ENCODE results near the gene TMEM106B. TPM values are rescaled to one million over a fixed set of nuclear protein-coding genes. Genes with fewer than 3 reads are reported as not detected.

The TMEM106B gene
- total RNA-seq, 1 donor from 2014 or later: 19.4 TPM

GRCh38 chr7:12244694-12245093 lies 33.6 kb downstream of the TMEM106B start:
- DNase-seq: no peak
- no peaks in the 10 kb centered on the region for H3K4me1 Mint-ChIP-seq (ENCODE audit: low read depth, unreplicated experiment)
- H3K36me3 Mint-ChIP-seq (ENCODE audit: unreplicated experiment): no peaks in the 10 kb centered on the region
- no peak overlapping the region for H3K4me3 Mint-ChIP-seq (ENCODE audit: unreplicated experiment)
- H3K27me3 Mint-ChIP-seq (ENCODE audit: unreplicated experiment): no peaks in the 10 kb centered on the region
- H3K27ac Mint-ChIP-seq (ENCODE audit: unreplicated experiment): no peak overlapping the region
- H3K9me3 Mint-ChIP-seq (ENCODE audit: unreplicated experiment): peaks cover 2% of the 10 kb centered on the region
- no peak for TF ChIP-seq CTCF (IDR thresholded peaks at IDR 0.05; ENCODE audit: partially characterized antibody, unreplicated experiment)

- peaks cover 3% of the 10 kb centered on the region for H3K9me3 Mint-ChIP-seq (ENCODE audit: unreplicated experiment)
- H3K36me3 Mint-ChIP-seq (ENCODE audit: unreplicated experiment): peaks cover 13% of the 10 kb centered on the region
- no peak for TF ChIP-seq CTCF (IDR thresholded peaks at IDR 0.05; ENCODE audit: partially characterized antibody, unreplicated experiment)
Observed at GRCh38 chr7:12249706-12250105, 38.6 kb downstream of the TMEM106B start.

DNA sequence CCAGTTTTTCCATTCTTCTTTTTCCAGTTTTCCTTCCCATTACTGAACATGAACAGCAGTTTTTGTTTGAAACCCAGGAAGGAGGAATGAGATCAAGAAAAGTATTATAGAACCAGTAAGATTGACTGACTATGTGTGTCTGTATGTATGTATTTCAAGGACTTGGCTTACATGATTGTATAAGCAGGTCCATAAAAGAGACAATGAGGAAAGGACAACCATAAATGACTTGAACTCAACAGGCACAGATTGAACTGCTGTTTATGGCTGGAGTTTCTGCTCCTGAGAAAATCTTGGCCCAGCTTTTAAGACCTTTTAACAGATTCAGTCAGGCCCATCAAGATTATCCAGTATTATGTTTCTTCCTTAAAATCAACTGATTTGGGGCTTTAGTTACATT lies 39.1 kb downstream of the TMEM106B start:
- Mint-ChIP-seq H3K9me3 (ENCODE audit: unreplicated experiment) (peaks cover 3% of the 10 kb centered on the region), H3K4me1 (ENCODE audit: low read depth, unreplicated experiment) (no peaks in the 10 kb centered on the region), H3K36me3 (ENCODE audit: unreplicated experiment) (peaks cover 13% of the 10 kb centered on the region), H3K4me3 (ENCODE audit: unreplicated experiment) (no peak overlapping the region), H3K27ac (ENCODE audit: unreplicated experiment) (no peak overlapping the region), H3K27me3 (ENCODE audit: unreplicated experiment) (no peaks in the 10 kb centered on the region)
- no peak for TF ChIP-seq CTCF (IDR thresholded peaks at IDR 0.05; ENCODE audit: partially characterized antibody, unreplicated experiment)
- DNase-seq: no peak

More at GRCh38 chr7:12249706-12250105, 38.6 kb downstream of the TMEM106B start:
- no peak overlapping the region for H3K27ac Mint-ChIP-seq (ENCODE audit: unreplicated experiment)
- no peak for DNase-seq
- H3K4me1 Mint-ChIP-seq (ENCODE audit: low read depth, unreplicated experiment): no peaks in the 10 kb centered on the region
- H3K27me3 Mint-ChIP-seq (ENCODE audit: unreplicated experiment): no peaks in the 10 kb centered on the region
- H3K4me3 Mint-ChIP-seq (ENCODE audit: unreplicated experiment): no peak overlapping the region

DNA sequence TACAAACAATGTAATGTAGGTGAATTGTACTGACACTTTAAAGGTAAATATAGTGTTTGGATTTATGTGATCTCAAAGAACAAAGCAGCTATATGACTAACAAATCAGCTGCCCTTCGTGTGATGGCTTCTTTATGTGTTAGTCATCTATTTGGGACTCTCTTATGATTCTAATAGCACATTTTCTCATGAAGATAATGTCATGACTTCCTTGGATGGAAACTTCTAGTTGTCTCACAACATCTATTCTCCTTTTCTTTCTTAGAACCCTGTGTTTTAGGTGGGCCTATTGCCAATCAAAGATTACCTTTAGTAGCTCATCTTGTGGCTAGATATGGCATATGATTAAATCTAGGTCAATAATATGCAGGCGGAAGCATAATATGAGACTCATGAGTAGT lies 45.0 kb downstream of the TMEM106B start:
- H3K4me1 Mint-ChIP-seq (ENCODE audit: low read depth, unreplicated experiment): no peaks in the 10 kb centered on the region
- no peak overlapping the region for H3K4me3 Mint-ChIP-seq (ENCODE audit: unreplicated experiment)

DNA sequence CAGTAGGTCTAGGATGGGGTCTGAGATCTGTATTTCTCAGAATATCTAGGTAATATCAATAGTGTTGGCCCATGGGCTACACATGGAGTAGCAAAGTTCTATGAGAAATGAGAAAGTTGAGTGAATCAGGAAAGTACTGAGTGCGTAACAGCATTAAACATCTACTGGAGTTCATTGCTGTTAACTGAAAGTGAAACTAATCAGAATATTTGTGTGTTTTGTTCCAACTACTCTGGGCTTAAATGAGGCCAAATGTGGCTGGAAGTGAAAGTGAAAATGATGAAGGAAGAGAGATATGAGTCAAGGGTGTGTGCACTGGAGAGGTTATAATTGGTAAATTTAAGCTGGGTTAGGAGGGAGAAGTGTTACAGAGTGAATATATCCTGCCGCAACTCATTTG lies 46.5 kb downstream of the TMEM106B start:
- no peaks in the 10 kb centered on the region for H3K27me3 Mint-ChIP-seq (ENCODE audit: unreplicated experiment)
- H3K36me3 Mint-ChIP-seq (ENCODE audit: unreplicated experiment): peaks cover 4% of the 10 kb centered on the region
- no peak overlapping the region for H3K4me3 Mint-ChIP-seq (ENCODE audit: unreplicated experiment)
- no peak for DNase-seq
- peaks cover 3% of the 10 kb centered on the region for H3K9me3 Mint-ChIP-seq (ENCODE audit: unreplicated experiment)
- no peak overlapping the region for H3K27ac Mint-ChIP-seq (ENCODE audit: unreplicated experiment)
- no peaks in the 10 kb centered on the region for H3K4me1 Mint-ChIP-seq (ENCODE audit: low read depth, unreplicated experiment)
- no peak for TF ChIP-seq CTCF (IDR thresholded peaks at IDR 0.05; ENCODE audit: partially characterized antibody, unreplicated experiment)

More for the DNA sequence above, 45.0 kb downstream of the TMEM106B start:
- Mint-ChIP-seq H3K36me3 (ENCODE audit: unreplicated experiment) (peaks cover 13% of the 10 kb centered on the region), H3K27ac (ENCODE audit: unreplicated experiment) (no peak overlapping the region), H3K9me3 (ENCODE audit: unreplicated experiment) (peaks cover 3% of the 10 kb centered on the region), H3K27me3 (ENCODE audit: unreplicated experiment) (no peaks in the 10 kb centered on the region)
- DNase-seq: no peak
- no peak for TF ChIP-seq CTCF (IDR thresholded peaks at IDR 0.05; ENCODE audit: partially characterized antibody, unreplicated experiment)
